IPS DF 6.9 (cell line): ENCODE measurements around the gene RAB43.
A peak's percentile ranks its signal among the peaks of the same experiment; 100 is the strongest.
"Not testable (repeated sequence)": the region's sequence is repeated elsewhere in the genome, so short reads cannot be mapped to it uniquely, and the experiment has no call there.

Source experiments
- DNase-seq: peaks from one replicate; pipeline ENCODE4 v3.0.0-alpha.2; 2013; ENCODE audit warnings: low read depth, low spot score
- H3K27ac ChIP-seq: one replicate; pipeline ENCODE4 v1.5.1; 2013; ENCODE audit warnings: low read length, control low read depth
- H3K27me3 ChIP-seq: 2 replicates; pipeline ENCODE4 v1.6.1; 2013; ENCODE audit warnings: mild to moderate bottlenecking, low read length; ENCODE audit not compliant: control insufficient read depth, insufficient read depth
- H3K36me3 ChIP-seq: 2 replicates; pipeline ENCODE4 v1.6.1; 2013; ENCODE audit warnings: low read length; ENCODE audit not compliant: control insufficient read depth, insufficient read depth
- H3K4me1 ChIP-seq: 2 replicates; pipeline ENCODE4 v1.6.1; 2013; ENCODE audit warnings: low read length; ENCODE audit not compliant: control insufficient read depth, insufficient read depth
- H3K4me3 ChIP-seq: 2 replicates; pipeline ENCODE4 v1.5.1; 2013; ENCODE audit warnings: mild to moderate bottlenecking, low read length
- H3K9me3 ChIP-seq: 2 replicates; pipeline ENCODE4 v1.6.1; 2013; ENCODE audit warnings: low read length, inconsistent platforms; ENCODE audit not compliant: control insufficient read depth, insufficient read depth
- WGBS: extraction: QIAGEN DNeasy Blood & Tissue Kit; methylation state at CpG from one replicate; pipeline ENCODE4 v1.1.7; 2013; ENCODE audit warnings: mixed read lengths, missing lambda C conversion rate; ENCODE audit not compliant: insufficient read length, insufficient coverage; 5-methylcytosine and 5-hydroxymethylcytosine counted together

The RAB43 gene

GRCh38 chr3:129121792-129122411 is at the start of gene RAB43:
TSS of gene RAB43 (minus strand) at chr3:129121804. CDS start at chr3:129121489, 315 bp downstream.
- Histone ChIP-seq H3K27me3 (no peaks in the 10 kb centered on the region), H3K27ac (no peak within 1 kb of the TSS), H3K9me3 (no peaks in the 10 kb centered on the region), H3K4me1 (peaks cover 4% of the 10 kb centered on the region; the same call in 1 of the 2 replicates), H3K4me3 (peak within 1 kb of the TSS; percentile 93), H3K36me3 (no peaks in the 10 kb centered on the region)
- DNase-seq, result peak; percentile 90
- no CpG with 5 or more reads among the region's 60 CpGs for WGBS

GRCh38 chr3:129166579-129167332 is 45.2 kb upstream of the RAB43 start:
- peaks cover 28% of the 10 kb centered on the region; the same call in 1 of the 2 replicates for H3K36me3 ChIP-seq
- no CpG with 5 or more reads among the region's 15 CpGs for WGBS
- no peaks in the 10 kb centered on the region for H3K9me3 ChIP-seq
- no peaks in the 10 kb centered on the region for H3K4me1 ChIP-seq
- DNase-seq, result no peak
- H3K27me3 ChIP-seq, result no peaks in the 10 kb centered on the region
- H3K4me3 ChIP-seq, result no peak overlapping the region
- no peak overlapping the region for H3K27ac ChIP-seq

- H3K4me3 ChIP-seq, H3K4me1 ChIP-seq, H3K27me3 ChIP-seq, H3K9me3 ChIP-seq, DNase-seq, H3K27ac ChIP-seq: not testable (repeated sequence)
- peaks cover 20% of the 10 kb centered on the region; the same call in 1 of the 2 replicates for H3K36me3 ChIP-seq
- WGBS, result no CpG with 5 or more reads among the region's 8 CpGs
Measured at GRCh38 chr3:129165594-129165993, 44.0 kb upstream of the RAB43 start.

GRCh38 chr3:129164500-129164899 is 42.9 kb upstream of the RAB43 start:
- WGBS, result no CpG with 5 or more reads among the region's 7 CpGs
- Histone ChIP-seq H3K4me1 (no peaks in the 10 kb centered on the region; the same call in 1 of the 2 replicates), H3K4me3 (no peak overlapping the region), H3K27ac (no peak overlapping the region), H3K36me3 (peaks cover 12% of the 10 kb centered on the region; the same call in 1 of the 2 replicates), H3K9me3 (no peaks in the 10 kb centered on the region), H3K27me3 (no peaks in the 10 kb centered on the region)
- DNase-seq, result no peak

GRCh38 chr3:129162729-129163579 is 41.4 kb upstream of the RAB43 start:
- no peaks in the 10 kb centered on the region for H3K27me3 ChIP-seq
- H3K36me3 ChIP-seq, result peaks cover 9% of the 10 kb centered on the region; the same call in 1 of the 2 replicates
- DNase-seq, result peak; percentile 16
- no CpG with 5 or more reads among the region's 5 CpGs for WGBS
- H3K4me3 ChIP-seq, result no peak overlapping the region
- no peak overlapping the region for H3K27ac ChIP-seq
- H3K9me3 ChIP-seq, result no peaks in the 10 kb centered on the region
- no peaks in the 10 kb centered on the region; the same call in 1 of the 2 replicates for H3K4me1 ChIP-seq

- Histone ChIP-seq H3K27me3 (no peaks in the 10 kb centered on the region), H3K36me3 (peaks cover under 1% of the 10 kb centered on the region; the same call in 1 of the 2 replicates), H3K9me3 (no peaks in the 10 kb centered on the region), H3K4me1 (no peaks in the 10 kb centered on the region; the same call in 1 of the 2 replicates), H3K4me3 (peak overlapping the region; percentile 79; the same call in 1 of the 2 replicates), H3K27ac (no peak overlapping the region)
- no CpG with 5 or more reads among the region's 12 CpGs for WGBS
- DNase-seq, result no peak
Measured at GRCh38 chr3:129161860-129162271, 40.3 kb upstream of the RAB43 start.

GRCh38 chr3:129160891-129161859 is 39.6 kb upstream of the RAB43 start, which contains the start of gene ISY1:
TSS of gene ISY1 (minus strand) at chr3:129161063. CDS start at chr3:129160975, 88 bp downstream.
- no peaks in the 10 kb centered on the region; the same call in 1 of the 2 replicates for H3K4me1 ChIP-seq
- H3K36me3 ChIP-seq, result no peaks in the 10 kb centered on the region; the same call in 1 of the 2 replicates
- no peaks in the 10 kb centered on the region for H3K9me3 ChIP-seq
- H3K27me3 ChIP-seq, result no peaks in the 10 kb centered on the region
- DNase-seq, result peak; percentile 84
- H3K4me3 ChIP-seq, result peak within 1 kb of the TSS; percentile 79; the same call in 1 of the 2 replicates
- H3K27ac ChIP-seq, result no peak within 1 kb of the TSS
- no CpG with 5 or more reads among the region's 67 CpGs for WGBS

- H3K9me3 ChIP-seq, result no peaks in the 10 kb centered on the region
- no peaks in the 10 kb centered on the region for H3K4me1 ChIP-seq
- no peaks in the 10 kb centered on the region for H3K27me3 ChIP-seq
- H3K27ac ChIP-seq, result no peak overlapping the region
- DNase-seq, result no peak
- peaks cover 4% of the 10 kb centered on the region; the same call in 1 of the 2 replicates for H3K36me3 ChIP-seq
- no peak overlapping the region for H3K4me3 ChIP-seq
Measured at GRCh38 chr3:129144786-129145185, 23.2 kb upstream of the RAB43 start.

- not testable (repeated sequence) for H3K36me3 ChIP-seq, DNase-seq, H3K9me3 ChIP-seq, H3K27ac ChIP-seq, H3K27me3 ChIP-seq, H3K4me3 ChIP-seq, H3K4me1 ChIP-seq
- no CpG with 5 or more reads among the region's 5 CpGs for WGBS
Measured at GRCh38 chr3:129141011-129141410, 19.4 kb upstream of the RAB43 start.
